ENCODE data around the gene NTRK2. TPM values are rescaled to one million over a fixed set of nuclear protein-coding genes. Genes with fewer than 3 reads are reported as not detected.

NTRK2 gene
- polyA plus RNA-seq, 1 donor (not counting 4 experiments of a cell fraction or from before 2014, with no cell fraction given), result 0.08 TPM

DNA sequence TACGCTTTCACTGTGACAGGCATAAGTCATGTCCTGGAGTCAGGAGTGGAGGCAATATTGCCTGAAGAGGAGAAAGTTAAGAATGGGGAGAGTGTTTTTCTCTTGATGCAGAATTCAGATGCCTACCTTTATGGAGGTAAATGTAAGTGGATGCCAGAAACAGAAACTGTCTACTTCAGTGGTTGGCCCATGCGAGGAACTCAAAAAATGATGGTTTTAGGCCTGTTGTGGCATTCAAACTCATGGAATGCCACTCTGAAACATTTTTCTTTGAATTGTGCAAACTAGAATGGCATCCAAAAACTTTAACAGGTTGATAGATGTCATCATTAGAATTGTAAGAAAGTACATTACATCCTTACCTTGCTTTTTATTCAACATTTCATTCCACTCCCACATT lies 47.7 kb upstream of the NTRK2 start:
- H3K36me3 ChIP-seq (ENCODE audit: control insufficient read depth in 2 of 2, extremely low read depth in 1 of 2, insufficient read depth in 2 of 2, low read length in 2 of 2), result no peaks in the 10 kb centered on the region
- no peaks in the 10 kb centered on the region for H3K9me1 ChIP-seq (ENCODE audit: control insufficient read depth, extremely low read depth, insufficient read depth, low read length)
- dilution Hi-C loops (cut with MboI; ENCODE audit: extremely low pct_ligation_motif_present, low sequenced_read_pairs), result no loop called here
- no peaks in the 10 kb centered on the region for H3K4me1 ChIP-seq (ENCODE audit: control insufficient read depth, extremely low read depth, insufficient read depth, low read length)
- no peak overlapping the region for H2AFZ ChIP-seq (ENCODE audit: control insufficient read depth, low read length)
- FAIRE-seq (no peak), DNase-seq (ENCODE audit: low read depth, low spot score) (no peak)
- TF ChIP-seq EZH2 (IDR thresholded peaks at IDR 0.05; ENCODE audit: low read length), result no peak
- TF ChIP-seq, protein P1, sequence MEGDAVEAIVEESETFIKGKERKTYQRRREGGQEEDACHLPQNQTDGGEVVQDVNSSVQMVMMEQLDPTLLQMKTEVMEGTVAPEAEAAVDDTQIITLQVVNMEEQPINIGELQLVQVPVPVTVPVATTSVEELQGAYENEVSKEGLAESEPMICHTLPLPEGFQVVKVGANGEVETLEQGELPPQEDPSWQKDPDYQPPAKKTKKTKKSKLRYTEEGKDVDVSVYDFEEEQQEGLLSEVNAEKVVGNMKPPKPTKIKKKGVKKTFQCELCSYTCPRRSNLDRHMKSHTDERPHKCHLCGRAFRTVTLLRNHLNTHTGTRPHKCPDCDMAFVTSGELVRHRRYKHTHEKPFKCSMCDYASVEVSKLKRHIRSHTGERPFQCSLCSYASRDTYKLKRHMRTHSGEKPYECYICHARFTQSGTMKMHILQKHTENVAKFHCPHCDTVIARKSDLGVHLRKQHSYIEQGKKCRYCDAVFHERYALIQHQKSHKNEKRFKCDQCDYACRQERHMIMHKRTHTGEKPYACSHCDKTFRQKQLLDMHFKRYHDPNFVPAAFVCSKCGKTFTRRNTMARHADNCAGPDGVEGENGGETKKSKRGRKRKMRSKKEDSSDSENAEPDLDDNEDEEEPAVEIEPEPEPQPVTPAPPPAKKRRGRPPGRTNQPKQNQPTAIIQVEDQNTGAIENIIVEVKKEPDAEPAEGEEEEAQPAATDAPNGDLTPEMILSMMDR (optimal IDR thresholded peaks at IDR 0.05 in 1 of 3, IDR thresholded peaks at IDR 0.05 in 1 of 3, conservative IDR thresholded peaks at IDR 0.05 in 1 of 3; ENCODE audit: extremely low read depth in 1 of 3, insufficient read depth in 2 of 3, low read length in 3 of 3), result no peak
- no peaks in the 10 kb centered on the region for H3K9me3 ChIP-seq (ENCODE audit: control insufficient read depth, low read depth, low read length)
- no peak overlapping the region for H3K27ac ChIP-seq (ENCODE audit: control insufficient read depth, insufficient read depth, low read length)
- no peaks in the 10 kb centered on the region for H4K20me1 ChIP-seq (ENCODE audit: control insufficient read depth, extremely low read depth, insufficient read depth, low read length)
- H3K4me3 ChIP-seq (ENCODE audit: control insufficient read depth in 2 of 3, extremely low read depth in 1 of 3, insufficient read depth in 2 of 3, low read depth in 1 of 3, low read length in 3 of 3), result no peak overlapping the region
- H3K27me3 ChIP-seq (ENCODE audit: control insufficient read depth, extremely low read depth, insufficient read depth, low read length), result no peaks in the 10 kb centered on the region
- H3K9ac ChIP-seq (ENCODE audit: control insufficient read depth, extremely low read depth, insufficient read depth, low read length), result no peak overlapping the region
- no peaks in the 10 kb centered on the region for H3K79me2 ChIP-seq (ENCODE audit: control insufficient read depth, insufficient read depth, low read length)
- H3K4me2 ChIP-seq (ENCODE audit: control insufficient read depth, extremely low read depth, insufficient read depth, low read depth, low read length), result no peak overlapping the region

GRCh38 chr9:84622981-84623380 lies 46.5 kb upstream of the NTRK2 start:
- H3K9ac ChIP-seq (ENCODE audit: control insufficient read depth, extremely low read depth, insufficient read depth, low read length), result no peak overlapping the region
- no peaks in the 10 kb centered on the region for H3K79me2 ChIP-seq (ENCODE audit: control insufficient read depth, insufficient read depth, low read length)
- DNase-seq (ENCODE audit: low read depth, low spot score) (no peak), FAIRE-seq (no peak)
- H3K36me3 ChIP-seq (ENCODE audit: control insufficient read depth in 2 of 2, extremely low read depth in 1 of 2, insufficient read depth in 2 of 2, low read length in 2 of 2), result no peaks in the 10 kb centered on the region
- H3K4me2 ChIP-seq (ENCODE audit: control insufficient read depth, extremely low read depth, insufficient read depth, low read depth, low read length), result no peak overlapping the region
- H4K20me1 ChIP-seq (ENCODE audit: control insufficient read depth, extremely low read depth, insufficient read depth, low read length), result no peaks in the 10 kb centered on the region
- TF ChIP-seq EZH2 (IDR thresholded peaks at IDR 0.05; ENCODE audit: low read length), result no peak
- TF ChIP-seq, protein P1 (optimal IDR thresholded peaks at IDR 0.05 in 1 of 3, IDR thresholded peaks at IDR 0.05 in 1 of 3, conservative IDR thresholded peaks at IDR 0.05 in 1 of 3; ENCODE audit: extremely low read depth in 1 of 3, insufficient read depth in 2 of 3, low read length in 3 of 3), result no peak
- dilution Hi-C loops (cut with MboI; ENCODE audit: extremely low pct_ligation_motif_present, low sequenced_read_pairs), result no loop called here
- no peak overlapping the region for H2AFZ ChIP-seq (ENCODE audit: control insufficient read depth, low read length)
- H3K27ac ChIP-seq (ENCODE audit: control insufficient read depth, insufficient read depth, low read length), result no peak overlapping the region
- H3K9me3 ChIP-seq (ENCODE audit: control insufficient read depth, low read depth, low read length), result no peaks in the 10 kb centered on the region
- no peaks in the 10 kb centered on the region for H3K4me1 ChIP-seq (ENCODE audit: control insufficient read depth, extremely low read depth, insufficient read depth, low read length)
- no peaks in the 10 kb centered on the region for H3K9me1 ChIP-seq (ENCODE audit: control insufficient read depth, extremely low read depth, insufficient read depth, low read length)
- no peak overlapping the region for H3K4me3 ChIP-seq (ENCODE audit: control insufficient read depth in 2 of 3, extremely low read depth in 1 of 3, insufficient read depth in 2 of 3, low read depth in 1 of 3, low read length in 3 of 3)
- no peaks in the 10 kb centered on the region for H3K27me3 ChIP-seq (ENCODE audit: control insufficient read depth, extremely low read depth, insufficient read depth, low read length)
